ENCODE measurements around the gene DCTN5. TPM values are rescaled to one million over a fixed set of nuclear protein-coding genes. Genes with fewer than 3 reads are reported as not detected.

The DCTN5 gene
- polyA plus RNA-seq, 2 of the 4 experiments (the other 2 are of a cell fraction): 64.6 to 91.1 TPM

DNA sequence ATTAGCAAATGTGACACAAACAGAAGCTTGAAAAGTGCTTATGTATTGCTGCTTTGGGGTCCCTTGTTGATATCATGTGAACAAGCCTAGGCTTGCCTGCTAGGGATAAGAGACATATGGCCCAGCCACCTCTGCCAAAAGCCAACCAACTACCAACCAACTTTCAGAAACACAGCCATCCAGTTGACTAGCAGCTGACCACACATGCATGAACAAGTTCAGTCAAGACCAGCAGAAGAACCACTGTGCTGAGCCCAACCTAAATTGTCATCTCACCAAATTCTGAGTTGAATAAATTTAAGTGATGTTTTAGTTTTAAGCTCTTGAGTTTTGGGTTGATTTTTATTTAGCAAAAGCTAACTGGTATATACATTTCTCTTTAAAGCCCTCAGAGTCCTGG lies 68.3 kb downstream of the DCTN5 start:
- CTCF ChIA-PET: interaction anchor here (1.6 to 2.5 kb wide), 2 partner anchors 9 to 327 kb away, joined by 4 to 7 read pairs; no protein-coding TSS in a partner anchor
- Histone ChIP-seq H3K4me1 (no peaks in the 10 kb centered on the region), H3K4me2 (no peak overlapping the region), H3K4me3 (no peak overlapping the region), H3K27ac (no peak overlapping the region), H3K9me3 (peaks cover 16% of the 10 kb centered on the region; the same call in 2 of the 3 replicates)
- TF ChIP-seq NFE2L2 (conservative IDR thresholded peaks at IDR 0.05; ENCODE audit: low read length) (no peak), KDM5A (IDR thresholded peaks at IDR 0.05) (no peak), GATA3 (IDR thresholded peaks at IDR 0.05; ENCODE audit: borderline replicate concordance) (no peak), HEYL (CRISPR knock-in tag; IDR thresholded peaks at IDR 0.05) (no peak), RARB (CRISPR knock-in tag; IDR thresholded peaks at IDR 0.05) (no peak), EHMT2 (IDR thresholded peaks at IDR 0.05; ENCODE audit: low read depth) (no peak), FOSB (CRISPR knock-in tag; IDR thresholded peaks at IDR 0.05) (no peak), TFCP2L1 (CRISPR knock-in tag; IDR thresholded peaks at IDR 0.05) (no peak), NPAS2 (CRISPR knock-in tag; IDR thresholded peaks at IDR 0.05; ENCODE audit: borderline replicate concordance) (no peak), HDAC2 (IDR thresholded peaks at IDR 0.05) (no peak), ESRRA (IDR thresholded peaks at IDR 0.05; ENCODE audit: borderline replicate concordance, low read length) (no peak)
- TF ChIP-seq, protein P1, sequence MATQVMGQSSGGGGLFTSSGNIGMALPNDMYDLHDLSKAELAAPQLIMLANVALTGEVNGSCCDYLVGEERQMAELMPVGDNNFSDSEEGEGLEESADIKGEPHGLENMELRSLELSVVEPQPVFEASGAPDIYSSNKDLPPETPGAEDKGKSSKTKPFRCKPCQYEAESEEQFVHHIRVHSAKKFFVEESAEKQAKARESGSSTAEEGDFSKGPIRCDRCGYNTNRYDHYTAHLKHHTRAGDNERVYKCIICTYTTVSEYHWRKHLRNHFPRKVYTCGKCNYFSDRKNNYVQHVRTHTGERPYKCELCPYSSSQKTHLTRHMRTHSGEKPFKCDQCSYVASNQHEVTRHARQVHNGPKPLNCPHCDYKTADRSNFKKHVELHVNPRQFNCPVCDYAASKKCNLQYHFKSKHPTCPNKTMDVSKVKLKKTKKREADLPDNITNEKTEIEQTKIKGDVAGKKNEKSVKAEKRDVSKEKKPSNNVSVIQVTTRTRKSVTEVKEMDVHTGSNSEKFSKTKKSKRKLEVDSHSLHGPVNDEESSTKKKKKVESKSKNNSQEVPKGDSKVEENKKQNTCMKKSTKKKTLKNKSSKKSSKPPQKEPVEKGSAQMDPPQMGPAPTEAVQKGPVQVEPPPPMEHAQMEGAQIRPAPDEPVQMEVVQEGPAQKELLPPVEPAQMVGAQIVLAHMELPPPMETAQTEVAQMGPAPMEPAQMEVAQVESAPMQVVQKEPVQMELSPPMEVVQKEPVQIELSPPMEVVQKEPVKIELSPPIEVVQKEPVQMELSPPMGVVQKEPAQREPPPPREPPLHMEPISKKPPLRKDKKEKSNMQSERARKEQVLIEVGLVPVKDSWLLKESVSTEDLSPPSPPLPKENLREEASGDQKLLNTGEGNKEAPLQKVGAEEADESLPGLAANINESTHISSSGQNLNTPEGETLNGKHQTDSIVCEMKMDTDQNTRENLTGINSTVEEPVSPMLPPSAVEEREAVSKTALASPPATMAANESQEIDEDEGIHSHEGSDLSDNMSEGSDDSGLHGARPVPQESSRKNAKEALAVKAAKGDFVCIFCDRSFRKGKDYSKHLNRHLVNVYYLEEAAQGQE (IDR thresholded peaks at IDR 0.05): no peak
- TF ChIP-seq, protein P2, sequence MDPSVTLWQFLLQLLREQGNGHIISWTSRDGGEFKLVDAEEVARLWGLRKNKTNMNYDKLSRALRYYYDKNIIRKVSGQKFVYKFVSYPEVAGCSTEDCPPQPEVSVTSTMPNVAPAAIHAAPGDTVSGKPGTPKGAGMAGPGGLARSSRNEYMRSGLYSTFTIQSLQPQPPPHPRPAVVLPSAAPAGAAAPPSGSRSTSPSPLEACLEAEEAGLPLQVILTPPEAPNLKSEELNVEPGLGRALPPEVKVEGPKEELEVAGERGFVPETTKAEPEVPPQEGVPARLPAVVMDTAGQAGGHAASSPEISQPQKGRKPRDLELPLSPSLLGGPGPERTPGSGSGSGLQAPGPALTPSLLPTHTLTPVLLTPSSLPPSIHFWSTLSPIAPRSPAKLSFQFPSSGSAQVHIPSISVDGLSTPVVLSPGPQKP (IDR thresholded peaks at IDR 0.05; ENCODE audit: low read depth, low read length): no peak
- TF ChIP-seq, protein P3, sequence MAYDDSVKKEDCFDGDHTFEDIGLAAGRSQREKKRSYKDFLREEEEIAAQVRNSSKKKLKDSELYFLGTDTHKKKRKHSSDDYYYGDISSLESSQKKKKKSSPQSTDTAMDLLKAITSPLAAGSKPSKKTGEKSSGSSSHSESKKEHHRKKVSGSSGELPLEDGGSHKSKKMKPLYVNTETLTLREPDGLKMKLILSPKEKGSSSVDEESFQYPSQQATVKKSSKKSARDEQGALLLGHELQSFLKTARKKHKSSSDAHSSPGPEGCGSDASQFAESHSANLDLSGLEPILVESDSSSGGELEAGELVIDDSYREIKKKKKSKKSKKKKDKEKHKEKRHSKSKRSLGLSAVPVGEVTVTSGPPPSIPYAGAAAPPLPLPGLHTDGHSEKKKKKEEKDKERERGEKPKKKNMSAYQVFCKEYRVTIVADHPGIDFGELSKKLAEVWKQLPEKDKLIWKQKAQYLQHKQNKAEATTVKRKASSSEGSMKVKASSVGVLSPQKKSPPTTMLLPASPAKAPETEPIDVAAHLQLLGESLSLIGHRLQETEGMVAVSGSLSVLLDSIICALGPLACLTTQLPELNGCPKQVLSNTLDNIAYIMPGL (CRISPR knock-in tag; IDR thresholded peaks at IDR 0.05; ENCODE audit: borderline replicate concordance): no peak
- DNase-seq (ENCODE audit: low read depth in 1 of 2, low spot score in 1 of 2): no peak
- POLR2A ChIA-PET: no interaction called here
- ATAC-seq: no peak
- FAIRE-seq: no peak

DNA sequence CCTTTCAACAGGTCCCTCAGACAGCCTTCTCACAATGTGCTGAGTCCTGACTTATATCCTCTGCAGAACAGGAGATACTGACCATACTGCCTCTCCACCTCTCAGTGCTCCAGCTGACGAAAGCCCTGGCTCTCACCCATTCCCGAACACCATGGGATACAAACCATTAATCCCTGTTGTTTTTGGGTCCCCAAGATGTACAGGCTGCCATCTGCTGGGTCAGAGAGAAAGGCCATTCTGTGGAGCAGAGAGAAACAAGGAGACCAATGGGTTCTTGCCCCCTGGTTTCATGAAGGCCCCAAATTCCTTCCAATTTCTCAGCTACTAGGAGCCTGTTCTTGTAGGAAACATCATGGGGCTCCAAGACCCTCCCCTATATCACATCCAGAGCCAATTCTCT lies 68.7 kb downstream of the DCTN5 start:
- Histone ChIP-seq H3K4me1 (no peaks in the 10 kb centered on the region), H3K4me2 (no peak overlapping the region), H3K4me3 (no peak overlapping the region), H3K9me3 (peaks cover 16% of the 10 kb centered on the region; the same call in 2 of the 3 replicates), H3K27ac (no peak overlapping the region)
- no peak for DNase-seq (ENCODE audit: low read depth in 1 of 2, low spot score in 1 of 2)
- POLR2A ChIA-PET: no interaction called here
- CTCF ChIA-PET: interaction anchor here (1.6 to 2.8 kb wide), 4 partner anchors 9 to 327 kb away, joined by 3 to 10 read pairs (median 6); no protein-coding TSS in a partner anchor
- no peak for ATAC-seq
- TF ChIP-seq EP300 (IDR thresholded peaks at IDR 0.05) (no peak), RARB (CRISPR knock-in tag; IDR thresholded peaks at IDR 0.05) (no peak), CHD4 (IDR thresholded peaks at IDR 0.05; ENCODE audit: borderline replicate concordance) (no peak), RAD21 (conservative IDR thresholded peaks at IDR 0.05 in 1 of 2, IDR thresholded peaks at IDR 0.05 in 1 of 2) (no peak), ESRRA (IDR thresholded peaks at IDR 0.05; ENCODE audit: borderline replicate concordance, low read length) (no peak), TP53 (CRISPR knock-in tag; IDR thresholded peaks at IDR 0.05) (no peak), JUNB (IDR thresholded peaks at IDR 0.05) (no peak), FOXS1 (CRISPR knock-in tag; IDR thresholded peaks at IDR 0.05) (no peak), KDM5A (IDR thresholded peaks at IDR 0.05) (no peak), HEYL (CRISPR knock-in tag; IDR thresholded peaks at IDR 0.05) (no peak)
- TF ChIP-seq, protein P4, sequence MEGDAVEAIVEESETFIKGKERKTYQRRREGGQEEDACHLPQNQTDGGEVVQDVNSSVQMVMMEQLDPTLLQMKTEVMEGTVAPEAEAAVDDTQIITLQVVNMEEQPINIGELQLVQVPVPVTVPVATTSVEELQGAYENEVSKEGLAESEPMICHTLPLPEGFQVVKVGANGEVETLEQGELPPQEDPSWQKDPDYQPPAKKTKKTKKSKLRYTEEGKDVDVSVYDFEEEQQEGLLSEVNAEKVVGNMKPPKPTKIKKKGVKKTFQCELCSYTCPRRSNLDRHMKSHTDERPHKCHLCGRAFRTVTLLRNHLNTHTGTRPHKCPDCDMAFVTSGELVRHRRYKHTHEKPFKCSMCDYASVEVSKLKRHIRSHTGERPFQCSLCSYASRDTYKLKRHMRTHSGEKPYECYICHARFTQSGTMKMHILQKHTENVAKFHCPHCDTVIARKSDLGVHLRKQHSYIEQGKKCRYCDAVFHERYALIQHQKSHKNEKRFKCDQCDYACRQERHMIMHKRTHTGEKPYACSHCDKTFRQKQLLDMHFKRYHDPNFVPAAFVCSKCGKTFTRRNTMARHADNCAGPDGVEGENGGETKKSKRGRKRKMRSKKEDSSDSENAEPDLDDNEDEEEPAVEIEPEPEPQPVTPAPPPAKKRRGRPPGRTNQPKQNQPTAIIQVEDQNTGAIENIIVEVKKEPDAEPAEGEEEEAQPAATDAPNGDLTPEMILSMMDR (IDR thresholded peaks at IDR 0.05): no peak
- TF ChIP-seq, protein P5, sequence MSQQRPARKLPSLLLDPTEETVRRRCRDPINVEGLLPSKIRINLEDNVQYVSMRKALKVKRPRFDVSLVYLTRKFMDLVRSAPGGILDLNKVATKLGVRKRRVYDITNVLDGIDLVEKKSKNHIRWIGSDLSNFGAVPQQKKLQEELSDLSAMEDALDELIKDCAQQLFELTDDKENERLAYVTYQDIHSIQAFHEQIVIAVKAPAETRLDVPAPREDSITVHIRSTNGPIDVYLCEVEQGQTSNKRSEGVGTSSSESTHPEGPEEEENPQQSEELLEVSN (IDR thresholded peaks at IDR 0.05; ENCODE audit: borderline replicate concordance, low read depth): no peak
- TF ChIP-seq, protein P6, sequence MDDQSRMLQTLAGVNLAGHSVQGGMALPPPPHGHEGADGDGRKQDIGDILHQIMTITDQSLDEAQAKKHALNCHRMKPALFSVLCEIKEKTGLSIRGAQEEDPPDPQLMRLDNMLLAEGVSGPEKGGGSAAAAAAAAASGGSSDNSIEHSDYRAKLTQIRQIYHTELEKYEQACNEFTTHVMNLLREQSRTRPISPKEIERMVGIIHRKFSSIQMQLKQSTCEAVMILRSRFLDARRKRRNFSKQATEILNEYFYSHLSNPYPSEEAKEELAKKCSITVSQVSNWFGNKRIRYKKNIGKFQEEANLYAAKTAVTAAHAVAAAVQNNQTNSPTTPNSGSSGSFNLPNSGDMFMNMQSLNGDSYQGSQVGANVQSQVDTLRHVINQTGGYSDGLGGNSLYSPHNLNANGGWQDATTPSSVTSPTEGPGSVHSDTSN (IDR thresholded peaks at IDR 0.05): no peak
- 28% methylated on average over 2 of the region's 2 CpGs for WGBS (ENCODE audit: missing lambda C conversion rate)
- FAIRE-seq: no peak

Data from A549 (cell line).